NCI-H2196 (cell line): ENCODE results near the gene CCL26.
"Not testable (repeated sequence)": the region's sequence is repeated elsewhere in the genome, so short reads cannot be mapped to it uniquely, and the experiment has no call there.

Experiments used
- DNase-seq: peaks from one replicate; lab custom pipeline; 2025; ENCODE audit not compliant: unreplicated experiment; lab: John Stamatoyannopoulos, UW

CCL26 gene

DNA sequence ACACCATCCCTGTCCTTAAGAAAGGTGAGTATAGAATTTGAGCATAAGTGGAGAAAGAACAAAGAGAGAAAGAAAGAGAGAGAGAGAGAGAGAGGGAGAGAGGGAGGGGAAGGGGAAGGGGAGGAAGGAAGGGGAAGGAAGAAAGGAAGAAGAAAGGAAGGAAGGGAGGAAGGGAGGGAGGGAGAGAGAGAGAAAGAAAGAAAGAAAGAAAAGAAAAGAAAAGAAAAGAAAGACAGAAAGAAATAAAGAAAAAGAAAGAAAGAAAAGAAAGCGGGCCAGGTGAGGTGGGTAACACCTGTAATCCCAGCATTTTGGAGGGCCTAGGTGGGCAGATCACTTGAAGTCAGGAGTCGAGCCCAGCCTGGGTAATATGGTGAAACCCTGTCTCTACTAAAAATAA is 21.7 kb upstream of the CCL26 start:
- no peak for DNase-seq

DNA sequence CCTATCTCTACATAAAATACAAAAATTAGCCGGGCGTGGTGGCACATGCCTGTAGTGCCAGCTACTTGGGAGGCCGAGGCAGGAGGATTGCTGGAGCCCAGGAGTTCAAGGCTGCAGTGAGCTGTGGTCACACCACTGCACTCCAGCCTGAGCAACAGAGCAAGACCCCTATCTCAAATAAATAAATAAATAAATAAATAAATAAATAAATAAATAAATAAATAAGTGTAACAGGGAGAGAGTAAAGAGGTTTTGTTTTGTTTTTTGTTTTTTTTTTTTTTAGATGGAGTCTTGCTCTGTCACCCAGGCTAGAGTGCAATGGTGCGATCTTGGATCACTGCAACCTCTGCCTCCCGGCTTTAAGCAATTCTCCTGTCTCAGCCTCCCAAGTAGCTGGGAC is 20.6 kb upstream of the CCL26 start:
- DNase-seq, result not testable (repeated sequence)

DNA sequence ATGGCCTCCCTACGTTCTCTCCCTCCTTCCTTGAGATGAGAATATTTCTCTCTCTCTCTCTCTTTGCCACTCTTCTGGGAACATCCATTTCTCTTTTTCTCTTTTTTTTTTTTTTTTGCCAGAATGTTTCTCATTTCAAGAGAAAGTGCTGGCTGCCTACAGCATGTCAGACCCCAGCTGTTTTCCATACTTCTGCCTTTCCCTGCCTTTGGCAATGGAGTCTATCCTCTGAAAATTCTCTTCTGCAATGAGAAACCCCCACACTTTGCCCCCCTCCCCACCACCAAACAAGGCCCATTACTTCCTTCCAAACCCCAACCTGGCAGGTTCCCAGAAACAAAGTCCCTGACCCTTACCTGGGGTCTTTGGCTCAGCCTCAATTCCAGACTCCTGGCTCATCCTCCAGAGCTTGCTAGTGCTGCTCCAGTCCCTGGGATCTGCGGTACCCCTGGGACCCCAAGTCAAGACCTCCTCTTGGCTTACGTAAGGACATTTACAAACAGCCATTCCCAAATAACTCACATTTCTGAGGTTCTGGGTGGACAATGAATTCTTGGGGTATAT is 17.4 kb upstream of the CCL26 start:
- no peak for DNase-seq

GRCh38 chr7:75788154-75788847 is 16.3 kb upstream of the CCL26 start:
- not testable (repeated sequence) for DNase-seq

GRCh38 chr7:75783058-75783457 is 11.0 kb upstream of the CCL26 start:
- not testable (repeated sequence) for DNase-seq

DNA sequence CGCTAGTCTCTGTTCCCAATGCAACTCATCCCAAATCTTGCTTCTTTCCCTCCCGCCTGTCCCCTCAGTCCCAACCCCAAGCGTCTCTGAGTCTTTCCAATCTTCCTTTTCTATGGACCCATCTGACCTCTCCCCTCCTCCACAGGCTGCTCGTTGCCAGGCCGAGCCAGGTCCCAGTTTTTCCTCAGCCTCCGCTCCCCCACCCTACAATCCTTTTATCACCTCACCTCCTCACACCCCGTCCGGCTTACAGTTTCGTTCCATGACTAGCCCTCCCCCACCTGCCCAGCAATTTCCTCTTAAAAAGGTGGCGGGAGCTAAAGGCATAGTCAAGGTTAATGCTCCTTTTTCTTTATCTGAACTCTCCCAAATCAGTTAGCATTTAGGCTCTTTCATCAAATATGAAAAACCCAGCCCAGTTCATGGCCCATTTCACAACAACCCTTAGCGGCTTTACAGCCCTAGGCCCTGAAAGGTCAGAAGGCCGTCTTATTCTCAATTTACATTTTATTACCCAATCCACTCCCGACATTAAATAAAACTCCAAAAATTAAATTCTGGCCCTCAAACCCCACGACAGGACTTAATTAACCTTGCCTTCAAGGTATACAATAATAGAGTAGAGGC is 8.7 kb upstream of the CCL26 start:
- DNase-seq, result not testable (repeated sequence)

GRCh38 chr7:75779516-75779915 is 7.5 kb upstream of the CCL26 start:
- not testable (repeated sequence) for DNase-seq

DNA sequence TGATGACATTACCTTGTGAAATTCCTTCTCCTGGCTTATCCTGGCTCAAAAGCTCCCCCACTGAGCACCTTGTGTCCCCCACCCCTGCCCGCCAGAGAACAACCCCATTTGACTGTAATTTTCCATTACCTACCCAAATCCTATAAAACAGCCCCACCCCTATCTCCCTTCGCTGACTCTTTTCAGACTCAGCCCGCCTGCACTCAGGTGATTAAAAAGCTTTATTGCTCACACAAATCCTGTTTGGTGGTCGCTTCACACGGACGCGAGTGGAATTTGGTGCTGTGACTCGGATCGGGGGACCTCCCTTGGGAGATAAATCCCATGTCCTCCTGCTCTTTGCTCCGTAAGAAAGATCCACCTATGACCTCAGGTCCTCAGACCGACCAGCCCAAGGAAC is 7.0 kb upstream of the CCL26 start:
- DNase-seq, result not testable (repeated sequence)

DNA sequence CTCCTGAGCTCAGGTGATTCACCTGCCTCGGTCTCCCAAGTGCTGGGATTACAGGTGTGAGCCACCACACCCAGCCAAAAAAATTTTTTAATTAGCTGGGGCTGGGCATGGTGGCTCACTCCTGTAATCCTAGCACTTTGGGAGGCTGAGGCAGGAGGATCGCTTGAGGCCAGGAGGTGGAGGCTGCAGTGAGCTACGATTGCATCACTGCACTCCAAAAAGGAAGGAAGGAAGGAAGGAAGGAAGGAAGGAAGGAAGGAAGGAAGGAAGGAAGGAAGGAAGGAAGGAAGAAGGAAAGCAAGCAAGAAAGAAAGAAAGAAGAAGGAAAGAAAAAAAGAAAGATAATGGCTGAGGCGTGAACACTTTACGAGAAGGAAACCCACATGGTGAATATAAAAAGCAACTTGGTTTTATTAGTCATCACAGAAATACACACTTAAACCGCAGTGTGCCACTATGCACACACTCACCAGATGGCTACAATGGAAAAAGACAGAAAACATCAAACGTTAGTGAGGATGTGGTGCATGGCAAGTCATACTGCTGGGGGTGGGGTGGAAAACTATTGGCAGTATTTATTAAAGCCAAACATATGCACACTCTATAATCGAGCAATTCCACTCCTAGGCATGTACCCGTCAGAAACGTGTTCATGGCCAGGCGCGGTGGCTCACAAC is 4.4 kb upstream of the CCL26 start:
- peak; percentile 14 for DNase-seq

- DNase-seq, result not testable (repeated sequence)
These were observed 1.9 kb upstream of the CCL26 start for GRCh38 chr7:75773958-75774357.

- no peak for DNase-seq
These were observed 787 bp downstream of the CCL26 start for GRCh38 chr7:75771224-75771623.

GRCh38 chr7:75762350-75762917 is 9.6 kb downstream of the CCL26 start:
- DNase-seq, result peak; percentile 50

- DNase-seq, result not testable (repeated sequence)
These were observed 10.2 kb downstream of the CCL26 start for GRCh38 chr7:75761801-75762200.

DNA sequence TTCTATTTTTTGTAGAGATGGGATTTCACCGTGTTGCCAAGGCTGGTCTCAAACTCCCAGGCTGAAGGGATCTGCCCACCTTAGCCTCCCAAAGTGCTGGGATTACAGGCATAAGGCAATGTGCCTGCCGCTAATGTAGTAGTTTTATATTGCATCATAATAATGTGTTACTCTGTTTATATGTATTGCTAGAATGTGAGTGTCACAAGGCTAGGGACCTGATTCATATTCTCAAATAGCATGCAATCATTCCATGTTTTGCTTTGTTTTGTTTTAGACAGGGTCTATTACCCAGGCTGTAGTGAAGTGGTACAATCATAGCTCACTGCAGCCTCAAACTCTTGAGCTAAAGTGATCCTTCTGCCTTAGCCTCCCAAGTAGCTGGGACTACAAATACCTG is 13.5 kb downstream of the CCL26 start:
- DNase-seq, result no peak

GRCh38 chr7:75757860-75758259 is 14.2 kb downstream of the CCL26 start:
- DNase-seq, result no peak

GRCh38 chr7:75756991-75757676 is 14.9 kb downstream of the CCL26 start:
- no peak for DNase-seq

DNA sequence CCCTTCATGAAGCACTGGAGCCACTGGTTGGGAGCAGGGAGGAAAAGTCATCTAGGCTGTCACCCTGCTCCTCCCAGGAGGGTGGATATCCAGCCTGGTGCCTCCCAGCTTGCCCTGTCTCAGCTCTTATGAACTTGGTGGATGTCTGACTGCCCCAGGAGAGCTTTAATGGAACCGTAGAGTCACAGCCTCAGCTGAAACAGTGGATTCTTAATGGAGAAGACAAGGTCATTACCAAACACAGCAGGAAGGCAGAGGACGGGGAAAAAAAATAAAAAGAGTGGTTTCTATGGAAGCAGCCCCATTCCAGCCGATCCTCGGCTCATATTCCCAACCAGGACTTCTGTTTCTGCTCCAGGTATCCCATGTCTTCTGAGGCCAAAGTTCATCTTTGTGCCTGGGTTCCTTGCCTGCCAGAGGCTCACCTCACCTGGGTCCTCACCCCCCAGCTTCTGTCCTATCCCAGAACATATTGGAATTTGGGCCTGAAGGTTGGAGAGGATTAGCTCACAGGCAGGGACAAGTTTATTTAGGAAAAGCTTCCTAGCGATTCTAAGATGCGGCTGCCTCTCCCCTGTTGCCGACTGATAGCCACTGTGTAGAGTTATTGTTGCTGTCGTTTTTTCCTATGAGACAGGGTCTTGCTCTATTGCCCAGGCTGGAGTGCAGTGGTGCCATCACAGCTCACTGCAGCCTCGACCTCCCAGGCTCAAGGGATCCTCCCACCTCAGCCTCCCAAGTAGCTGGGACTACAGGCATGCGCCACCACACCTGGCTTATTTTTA is 15.6 kb downstream of the CCL26 start:
- no peak for DNase-seq

DNA sequence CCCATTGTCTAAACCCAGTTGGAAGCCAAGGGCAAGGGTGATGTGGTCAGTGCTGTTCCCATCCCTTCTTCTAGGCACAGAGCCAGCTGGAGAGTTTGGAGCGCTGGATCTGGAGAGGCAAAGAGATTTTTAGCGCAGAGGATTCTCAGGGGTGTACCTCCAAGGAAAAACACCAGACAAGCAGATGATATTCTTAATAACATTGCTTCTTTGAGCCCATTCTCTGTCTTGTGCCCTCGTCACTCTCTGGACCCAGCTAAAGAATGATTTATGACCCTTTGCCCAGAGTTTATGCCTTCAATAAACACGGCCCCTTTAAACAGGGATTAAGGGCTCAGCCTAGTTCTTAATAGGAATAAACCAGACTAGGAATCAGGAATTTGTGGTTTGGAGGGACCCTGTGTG is 28.6 kb downstream of the CCL26 start:
- DNase-seq, result no peak

DNA sequence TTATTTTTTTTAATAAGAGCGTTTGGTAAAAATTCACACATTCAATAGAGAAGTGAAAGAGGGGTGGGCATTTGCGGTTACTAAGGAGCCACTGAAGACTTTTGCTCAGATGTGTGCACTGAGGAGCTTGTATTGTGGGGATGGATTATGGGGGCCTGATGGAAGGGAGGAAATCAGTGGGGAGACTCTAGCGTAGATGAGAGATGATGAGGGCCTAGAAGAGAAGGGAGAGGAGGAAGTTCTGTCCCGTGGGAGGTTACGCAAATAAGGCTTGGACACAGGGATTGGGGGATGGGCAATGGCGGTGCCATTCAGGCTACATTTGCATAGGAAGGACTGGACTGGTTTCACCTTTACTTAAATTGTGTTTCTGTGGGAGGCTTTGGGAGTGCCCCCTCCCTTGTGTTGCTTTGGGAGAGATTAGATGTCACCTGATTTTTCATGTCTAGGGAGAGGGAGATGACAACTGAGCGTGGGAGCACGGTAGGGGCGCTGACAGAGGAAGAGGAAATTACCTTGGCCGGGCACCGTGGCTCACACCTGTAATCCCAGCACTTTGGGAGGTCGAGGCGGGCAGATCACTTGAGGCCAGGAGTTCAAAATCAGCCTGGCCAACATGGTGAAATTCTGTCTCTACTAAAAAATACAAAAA is 31.0 kb downstream of the CCL26 start:
- no peak for DNase-seq
